ENCODE results near the gene FGGY.
A peak's percentile ranks its signal among the peaks of the same experiment; 100 is the strongest.

FGGY gene

DNA sequence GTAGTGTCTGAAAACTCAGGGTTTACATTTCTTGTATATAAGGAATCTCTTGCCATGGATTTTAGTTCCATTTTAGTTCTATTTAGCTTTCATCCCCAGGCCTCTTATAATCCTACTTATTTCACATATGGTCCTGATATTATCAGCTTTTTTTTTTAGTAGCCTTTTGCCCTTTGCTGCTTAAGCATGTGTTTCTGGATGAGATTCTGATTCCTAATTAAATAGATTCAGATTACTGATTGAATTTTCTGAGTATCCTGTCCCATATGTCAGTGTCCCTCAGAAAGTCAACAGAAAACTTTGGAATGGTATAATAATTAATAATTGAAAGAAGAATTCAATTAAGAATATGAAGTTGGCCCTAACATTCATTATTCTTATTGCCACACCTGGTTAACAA is 383.1 kb downstream of the FGGY start:
- DNase-seq (ENCODE audit: low spot score) = no peak

DNA sequence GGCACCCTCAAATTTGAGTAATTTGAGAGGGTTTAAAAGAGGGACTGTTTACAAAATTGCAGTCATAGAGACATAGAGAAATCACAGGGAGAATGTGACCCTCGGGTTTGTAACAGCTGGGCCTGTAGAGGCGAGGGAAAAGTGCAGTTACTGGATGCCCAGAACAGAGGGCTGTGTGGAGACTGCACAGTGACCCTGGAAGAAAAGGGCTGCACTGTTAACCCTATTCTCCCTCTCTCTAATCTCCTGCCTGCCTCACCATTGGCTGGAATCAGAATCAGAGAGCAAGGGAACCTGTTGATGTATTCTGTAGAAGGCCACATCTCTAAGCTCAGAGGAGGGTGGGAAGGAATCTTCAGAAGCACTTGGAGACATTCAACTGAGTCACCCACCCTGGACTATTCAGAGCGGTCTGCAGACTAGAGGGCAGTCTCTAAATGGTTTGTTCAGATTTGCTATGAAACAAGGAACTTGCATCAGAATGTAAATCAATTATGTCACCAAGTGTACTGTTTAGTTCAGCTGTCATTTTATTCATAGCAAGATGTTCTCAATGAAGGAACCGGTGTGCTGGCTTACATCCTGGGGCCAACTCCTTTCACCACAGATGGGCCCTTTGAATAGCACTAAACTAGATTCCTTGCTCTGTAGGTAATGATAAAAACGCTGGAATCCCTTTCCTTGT is 385.6 kb downstream of the FGGY start:
- DNase-seq (ENCODE audit: low spot score) = no peak

DNA sequence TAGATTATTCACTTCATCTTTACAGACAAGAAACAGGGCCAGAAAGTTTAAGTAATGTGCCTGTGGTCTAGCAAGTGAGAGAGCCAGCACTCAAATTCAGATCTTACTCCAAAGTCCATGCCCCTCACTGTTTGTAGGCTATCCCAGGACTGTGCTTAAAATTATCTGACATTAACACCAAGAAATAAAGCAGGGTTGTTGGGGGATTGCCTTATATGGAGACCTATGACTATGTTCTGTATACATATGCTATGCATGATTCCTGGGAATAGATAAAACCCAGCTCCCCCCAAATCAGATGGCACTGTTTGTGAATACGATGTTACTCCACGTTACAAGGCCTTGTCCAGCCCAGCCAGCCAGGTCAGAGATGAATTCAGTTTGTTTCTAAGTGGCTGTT is 386.3 kb downstream of the FGGY start:
- no peak for DNase-seq (ENCODE audit: low spot score)

DNA sequence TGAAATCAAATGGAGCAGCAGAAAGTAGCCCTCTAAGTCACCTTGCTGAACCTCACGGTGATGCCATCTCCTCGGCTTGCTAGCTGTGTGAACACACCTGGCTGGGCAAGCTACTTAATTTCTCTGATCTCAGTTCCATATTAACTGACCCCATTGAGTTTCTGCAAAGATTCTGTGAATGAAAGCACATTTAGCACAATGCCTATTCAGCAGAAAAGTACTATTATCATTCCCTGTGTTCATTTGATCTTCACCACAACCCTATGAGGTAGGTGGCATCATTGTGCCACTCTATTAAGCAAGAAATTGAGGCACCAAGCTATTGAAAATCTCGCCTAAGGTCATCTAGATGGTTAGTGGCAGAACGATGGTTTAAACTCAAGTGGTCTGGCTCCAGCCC is 387.8 kb downstream of the FGGY start:
- no peak for DNase-seq (ENCODE audit: low spot score)

DNA sequence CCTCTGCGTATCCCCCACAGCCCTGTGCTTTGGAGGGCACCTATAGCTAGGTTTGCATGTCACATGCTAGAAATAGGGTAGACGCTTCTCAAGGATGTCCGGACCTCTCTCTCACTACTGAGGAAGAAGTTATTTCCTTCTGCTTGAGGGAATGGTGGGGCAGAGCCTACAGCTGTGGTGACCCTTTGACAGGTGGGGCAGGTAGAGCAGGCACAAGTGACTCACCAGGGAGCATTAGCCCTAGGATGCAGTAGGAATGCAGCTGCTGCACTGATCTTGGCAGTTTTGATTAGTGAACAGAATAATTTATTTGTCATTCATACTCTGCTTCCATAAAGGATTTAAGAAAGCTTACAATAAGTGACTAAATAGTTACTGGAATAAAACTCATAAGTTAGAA is 388.2 kb downstream of the FGGY start:
- no peak for DNase-seq (ENCODE audit: low spot score)

DNA sequence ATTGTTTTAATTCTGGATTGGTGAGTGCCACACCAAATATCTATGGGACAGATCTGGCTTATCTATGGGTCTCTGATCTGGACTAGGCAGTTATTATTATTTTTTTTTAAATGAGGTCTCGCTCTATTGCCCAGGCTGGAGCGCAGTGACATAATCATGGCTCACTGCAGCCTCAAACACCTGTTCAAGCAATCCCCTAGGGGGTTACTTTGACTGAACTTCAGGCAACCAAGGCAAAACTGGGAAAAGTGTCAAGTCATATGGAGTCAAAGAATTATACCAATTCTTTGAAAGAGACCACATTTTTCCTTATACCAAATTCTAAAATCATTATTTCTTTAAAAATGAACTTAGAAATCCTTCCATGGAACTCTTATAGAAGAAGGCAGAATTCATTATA is 388.8 kb downstream of the FGGY start:
- no peak for DNase-seq (ENCODE audit: low spot score)

DNA sequence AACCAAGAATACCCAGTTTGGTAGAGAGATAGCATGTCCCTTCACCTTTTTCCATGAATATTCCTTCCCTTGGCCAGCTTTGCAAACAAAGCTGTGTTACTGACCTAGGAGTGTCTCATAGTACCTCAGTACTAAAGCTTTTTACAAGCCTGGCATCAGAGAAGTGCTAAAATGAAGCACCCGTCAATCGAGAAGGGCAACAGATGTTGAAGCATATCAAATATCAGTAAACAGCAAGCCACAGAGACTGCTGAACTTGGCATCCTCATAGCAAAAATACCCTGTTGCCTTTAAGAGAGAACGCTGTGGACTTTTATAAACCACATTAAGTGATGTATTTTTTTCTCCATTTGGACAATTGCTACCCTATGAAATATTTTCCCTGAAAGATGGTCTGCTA is 389.3 kb downstream of the FGGY start:
- DNase-seq (ENCODE audit: low spot score) = no peak

DNA sequence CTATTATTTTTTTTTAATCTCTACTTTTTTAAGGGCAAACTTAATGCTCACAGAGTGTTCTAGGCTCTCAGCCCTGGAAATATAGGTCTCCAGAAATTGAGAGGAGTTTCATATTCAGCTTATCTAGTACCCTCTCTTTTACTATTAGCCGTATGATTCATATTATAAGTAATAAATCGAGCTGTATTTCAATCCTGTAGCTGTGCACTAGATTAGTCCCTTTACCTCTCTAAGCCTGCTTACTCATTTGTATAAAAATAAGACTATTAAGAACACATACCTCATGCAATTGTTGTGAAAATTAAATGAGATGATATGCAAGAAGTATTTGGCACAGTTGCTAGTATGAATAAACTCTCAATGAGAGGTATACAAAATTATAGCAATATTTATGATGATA is 389.7 kb downstream of the FGGY start:
- DNase-seq (ENCODE audit: low spot score) = no peak

DNA sequence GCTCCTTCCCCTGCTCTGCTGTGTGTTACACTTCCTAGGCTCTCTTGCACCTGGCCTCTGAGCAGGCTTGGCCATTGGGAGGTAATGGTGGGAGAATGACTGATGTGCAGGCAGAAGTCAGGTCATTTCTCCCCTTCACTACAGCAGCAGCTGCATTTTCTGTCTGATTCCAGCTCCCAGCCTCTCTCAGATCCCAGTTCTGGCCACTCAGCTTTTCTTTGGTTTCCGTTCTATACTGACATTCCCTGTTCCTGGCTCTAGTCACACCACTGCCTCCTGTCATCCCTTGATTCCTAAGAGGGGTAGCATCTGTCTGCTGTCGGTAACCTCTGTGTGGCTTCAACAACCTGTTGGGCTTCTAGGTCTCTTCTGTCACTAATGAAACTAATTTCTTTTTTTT is 390.2 kb downstream of the FGGY start:
- DNase-seq (ENCODE audit: low spot score) = no peak

DNA sequence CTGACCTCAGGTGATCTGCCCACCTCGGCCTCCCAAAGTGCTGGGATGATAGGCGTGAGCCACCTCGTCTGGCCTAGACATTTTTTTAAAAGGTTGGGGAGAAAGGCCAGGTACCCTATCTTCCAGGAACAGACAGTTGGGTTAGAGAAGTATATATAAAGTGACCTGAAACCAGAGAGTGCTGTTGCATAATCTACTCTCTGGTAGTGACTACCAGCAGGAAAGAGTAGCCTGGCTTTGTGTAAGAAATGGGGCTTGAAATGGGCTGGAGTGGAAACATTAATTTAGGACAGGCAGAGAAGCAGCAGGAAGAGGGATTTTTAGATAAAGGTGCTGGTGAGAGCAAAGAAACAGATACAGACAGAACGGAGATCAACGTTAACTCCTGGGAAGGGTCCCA is 392.1 kb downstream of the FGGY start:
- no peak for DNase-seq (ENCODE audit: low spot score)

DNA sequence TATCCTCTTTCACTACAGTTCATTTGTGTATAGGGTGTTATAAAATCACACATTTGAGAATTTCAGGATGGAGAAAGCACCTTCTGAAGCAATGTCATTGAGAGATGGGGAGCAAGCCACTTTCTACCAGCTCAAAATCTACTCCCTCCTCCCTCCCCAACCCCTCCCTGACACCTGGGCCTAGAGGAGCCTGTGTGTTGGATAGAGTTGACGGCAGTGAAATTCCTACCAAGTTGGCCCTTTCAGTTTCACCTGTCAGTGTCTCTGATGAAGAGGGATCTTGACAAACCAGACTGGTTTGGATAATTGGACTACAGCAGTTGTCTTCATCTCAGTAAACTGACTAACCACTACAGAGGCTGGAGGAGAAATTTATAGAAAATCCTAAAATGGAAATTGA is 392.8 kb downstream of the FGGY start:
- no peak for DNase-seq (ENCODE audit: low spot score)

DNA sequence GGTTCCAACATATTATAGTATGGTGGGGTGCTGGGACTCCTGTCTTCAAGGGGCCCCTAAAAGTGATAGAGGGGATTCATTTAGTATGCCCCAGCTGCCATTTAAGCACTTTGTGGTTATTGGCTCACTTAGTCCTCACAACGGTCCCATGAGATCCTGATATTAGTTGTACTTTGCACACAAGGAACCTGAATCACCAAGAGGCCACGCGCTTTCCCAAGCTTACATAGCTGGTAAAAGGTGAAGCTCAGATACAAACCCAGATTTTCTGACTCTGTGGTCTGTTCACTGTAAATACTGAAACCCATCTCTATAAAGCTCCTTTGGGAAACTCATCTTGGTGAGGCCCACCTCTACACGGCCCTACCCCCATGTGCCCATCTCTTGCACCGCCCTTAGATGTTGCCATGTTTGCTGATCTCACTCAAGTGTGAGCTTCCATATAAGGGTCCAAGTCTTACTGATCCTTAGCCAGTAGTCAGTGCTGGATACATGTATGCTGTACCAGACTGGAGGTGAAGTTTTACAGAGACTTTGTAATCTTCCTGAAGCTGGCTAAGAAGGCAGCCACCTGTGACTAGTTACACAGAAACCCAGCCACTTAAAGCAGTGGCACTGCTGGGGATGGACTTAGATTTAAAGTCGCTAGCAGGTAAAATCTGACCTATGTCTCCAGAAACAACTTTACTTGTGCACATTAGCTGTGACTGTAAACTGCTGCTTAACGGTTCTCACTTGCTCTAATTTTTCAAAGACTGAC is 393.5 kb downstream of the FGGY start:
- no peak for DNase-seq (ENCODE audit: low spot score)

DNA sequence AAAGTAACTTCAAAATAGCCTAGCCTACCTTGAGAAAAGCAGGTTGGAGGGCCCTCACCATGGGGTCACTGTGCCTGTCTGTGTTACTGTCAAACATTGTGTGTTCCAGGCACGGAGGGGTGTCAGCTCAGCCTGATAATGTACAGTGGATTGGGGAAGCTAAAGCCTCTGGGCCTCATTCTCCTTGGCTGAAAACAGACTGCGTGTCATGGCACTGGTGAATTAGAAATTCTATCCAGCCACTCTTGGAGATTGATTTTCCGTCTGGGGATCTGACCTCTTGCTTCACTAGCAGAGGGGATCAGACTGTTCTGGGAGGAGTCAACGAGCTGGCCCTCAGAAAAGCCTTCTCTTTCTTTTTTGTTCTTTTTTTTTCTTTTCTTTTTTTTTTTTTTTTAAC is 394.4 kb downstream of the FGGY start:
- DNase-seq (ENCODE audit: low spot score) = no peak

DNA sequence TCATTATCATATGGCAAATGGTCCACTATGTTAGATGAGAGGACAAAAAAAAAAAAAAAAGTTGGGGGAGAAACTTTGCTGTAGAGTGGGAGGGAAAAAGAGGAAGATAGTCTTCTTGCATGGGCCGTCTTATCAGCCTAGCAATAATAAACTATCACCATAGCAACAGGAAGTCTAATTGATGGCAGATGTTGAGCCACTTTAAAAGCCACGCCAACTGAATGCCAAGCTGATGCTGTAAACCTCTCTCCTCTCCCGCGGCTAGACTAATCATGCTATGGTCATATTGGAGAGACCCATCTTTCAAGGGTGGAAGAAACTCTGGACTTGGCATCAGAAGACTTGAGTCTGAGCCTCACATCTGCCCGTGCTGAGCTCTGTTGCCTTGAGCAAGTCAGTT is 395.7 kb downstream of the FGGY start:
- no peak for DNase-seq (ENCODE audit: low spot score)

DNA sequence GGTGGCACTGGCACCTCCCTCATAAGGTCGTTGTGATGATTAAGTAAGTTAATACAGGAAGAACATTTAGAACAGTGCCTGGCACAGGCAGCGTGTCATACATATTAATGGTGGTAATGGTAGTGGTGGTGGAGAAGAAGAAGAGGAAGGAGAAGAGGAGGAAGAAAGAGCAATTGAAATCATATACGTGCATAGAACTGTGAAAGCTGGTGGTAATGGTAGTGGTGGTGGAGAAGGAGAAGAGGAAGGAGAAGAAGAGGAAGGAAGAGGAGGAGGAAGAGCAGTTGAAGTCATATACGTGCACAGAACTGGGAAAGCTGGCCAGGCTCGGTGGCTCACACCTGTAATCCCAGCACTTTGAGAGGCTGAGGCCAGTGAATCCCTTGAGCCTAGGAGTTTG is 396.5 kb downstream of the FGGY start:
- no peak for DNase-seq (ENCODE audit: low spot score)

DNA sequence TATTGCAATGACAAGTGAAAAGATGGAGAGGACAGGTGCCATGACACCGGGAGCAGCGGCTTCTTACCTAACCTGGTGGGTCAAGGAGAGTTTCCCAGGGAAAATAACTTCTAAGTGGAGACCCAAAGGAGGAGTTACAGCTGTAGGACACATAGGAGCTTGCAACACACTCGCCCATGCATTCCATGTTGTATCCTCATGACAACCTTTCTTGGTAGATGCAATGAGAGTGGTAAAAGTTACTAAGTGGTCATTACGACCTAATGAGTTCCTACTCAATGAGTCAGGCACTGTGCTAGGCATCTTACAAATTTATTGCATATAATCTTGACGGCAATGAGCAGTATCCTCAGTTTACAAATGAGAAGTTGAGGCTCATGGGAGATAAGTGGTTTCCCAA is 398.4 kb downstream of the FGGY start:
- DNase-seq (ENCODE audit: low spot score) = no peak

DNA sequence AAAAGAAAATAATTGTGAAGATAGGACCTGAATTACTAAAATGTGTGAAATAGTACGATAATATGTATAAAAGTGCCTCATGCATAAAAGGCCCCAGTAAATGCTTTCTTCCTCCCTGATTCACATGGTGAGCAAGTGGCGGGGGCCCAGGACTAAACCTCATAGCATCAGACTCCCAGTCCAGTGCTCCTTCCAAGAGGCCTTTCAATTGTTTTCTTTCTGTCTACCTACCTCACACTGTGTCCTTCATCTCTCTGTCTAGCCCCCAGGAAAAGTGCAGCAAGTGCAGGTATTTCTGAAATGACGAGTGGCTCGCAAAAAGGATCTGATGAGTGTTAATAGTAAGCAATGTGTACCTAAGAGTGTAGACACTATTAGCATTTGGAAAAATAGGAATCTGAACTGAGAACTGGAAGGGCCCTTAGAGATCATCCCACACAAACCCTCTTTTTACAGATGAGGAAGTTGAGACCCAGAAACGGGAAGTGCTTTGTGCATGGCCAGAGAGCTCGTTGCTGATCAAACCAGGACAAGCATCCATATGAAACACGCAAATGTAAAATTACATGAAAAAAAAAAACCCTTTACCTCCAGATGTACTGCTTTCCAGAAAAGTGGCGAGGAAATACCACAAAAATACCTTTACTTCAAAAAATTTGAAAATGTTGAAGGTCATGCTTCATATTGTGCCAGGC is 399.7 kb downstream of the FGGY start:
- no peak for DNase-seq (ENCODE audit: low spot score)

DNA sequence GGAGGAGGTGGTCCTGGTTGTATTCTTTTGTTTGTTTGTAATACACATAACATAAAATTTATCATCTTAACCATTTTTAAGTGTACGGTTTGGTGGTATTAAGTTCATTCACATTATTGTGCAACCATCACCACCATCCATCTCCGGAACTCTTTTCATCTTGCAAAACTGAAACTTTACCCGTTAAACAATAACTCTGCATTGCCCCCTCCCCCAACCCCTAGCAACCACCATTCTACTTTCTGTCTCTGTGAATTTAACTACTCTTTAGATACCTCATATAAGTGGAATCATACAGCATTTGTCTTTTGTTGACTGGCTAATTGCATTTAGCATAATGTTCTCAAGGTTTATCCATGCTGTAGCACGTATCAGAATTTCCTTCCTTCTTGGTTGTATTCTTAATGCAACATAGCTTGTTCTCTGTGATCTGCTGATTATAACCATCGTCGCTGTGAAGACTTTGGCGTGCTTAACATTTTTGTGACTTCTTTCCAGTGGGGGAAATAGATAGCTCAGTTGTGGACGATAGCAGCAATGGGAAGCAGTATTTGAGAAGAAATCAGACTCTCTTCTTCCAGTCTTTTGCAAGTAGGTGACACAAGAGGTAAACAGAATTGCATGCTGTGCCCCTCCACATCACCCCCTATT is 400.4 kb downstream of the FGGY start:
- no peak for DNase-seq (ENCODE audit: low spot score)

DNA sequence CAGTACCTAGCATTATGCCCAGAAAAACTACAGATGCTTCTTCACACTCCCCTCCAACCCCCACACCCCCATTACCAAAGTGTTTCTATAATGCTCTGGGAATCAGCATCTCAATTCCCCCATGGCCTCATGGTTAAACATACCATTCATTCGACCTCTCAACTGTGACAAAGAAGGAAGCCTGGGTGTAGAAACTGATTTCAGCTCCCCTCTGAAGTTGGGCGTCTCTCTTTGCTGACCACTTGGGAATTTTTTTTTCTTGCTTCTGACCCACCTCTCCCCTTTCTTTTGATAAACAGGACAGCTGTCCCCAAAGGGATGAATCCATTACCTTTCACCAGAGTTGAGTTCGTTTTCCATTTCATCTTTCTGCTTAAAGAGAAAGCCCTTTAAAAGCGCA is 401.5 kb downstream of the FGGY start:
- no peak for DNase-seq (ENCODE audit: low spot score)

DNA sequence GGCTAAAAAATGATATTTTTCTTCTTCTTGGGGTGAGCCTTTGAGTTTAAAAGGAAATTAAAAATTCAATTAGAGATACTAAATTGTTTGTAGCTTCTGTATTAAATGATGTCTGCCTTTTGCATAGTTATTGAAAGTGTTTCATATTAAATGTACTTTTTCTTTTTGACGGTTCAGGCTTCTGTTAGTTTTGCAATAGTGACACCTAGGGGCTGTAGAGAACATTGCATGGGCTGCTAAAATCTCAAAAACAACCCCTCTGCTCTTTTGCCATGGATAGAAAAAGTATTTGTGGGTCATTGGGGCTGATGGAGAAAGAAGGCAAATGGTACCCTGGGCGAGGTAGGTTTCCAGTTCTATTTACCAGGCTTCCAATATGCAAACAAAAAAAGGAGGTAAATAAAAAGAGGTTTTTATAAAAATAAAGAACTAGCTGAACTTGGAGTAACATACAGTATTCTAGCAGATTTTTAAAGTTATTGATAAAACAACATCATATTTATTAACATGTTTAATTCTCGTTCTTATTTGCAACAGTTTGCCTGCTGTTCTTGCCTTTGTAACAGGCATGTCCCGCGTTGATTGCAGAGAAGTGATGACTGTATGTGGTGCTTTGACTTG is 402.4 kb downstream of the FGGY start:
- DNase-seq (ENCODE audit: low spot score) = peak; percentile 62

DNA sequence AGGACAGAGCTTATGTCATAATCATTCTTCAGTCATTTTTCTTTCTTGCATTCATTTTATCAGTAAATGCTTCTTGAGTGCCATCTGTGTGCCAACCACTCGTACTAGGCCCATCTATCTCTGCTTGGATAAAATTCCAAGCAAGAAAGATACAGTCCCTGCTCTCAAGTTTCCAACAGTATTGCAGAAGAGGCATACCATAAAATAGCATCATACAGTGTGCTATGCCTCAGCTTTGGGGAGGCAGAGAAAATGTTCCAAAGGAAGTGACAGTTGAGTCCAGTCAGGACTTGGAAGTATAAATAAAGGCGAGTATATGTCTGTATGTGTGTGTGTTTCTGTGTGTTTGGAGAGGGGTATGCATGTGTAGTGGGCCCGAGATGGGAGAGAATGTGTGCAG is 404.5 kb downstream of the FGGY start:
- no peak for DNase-seq (ENCODE audit: low spot score)

DNA sequence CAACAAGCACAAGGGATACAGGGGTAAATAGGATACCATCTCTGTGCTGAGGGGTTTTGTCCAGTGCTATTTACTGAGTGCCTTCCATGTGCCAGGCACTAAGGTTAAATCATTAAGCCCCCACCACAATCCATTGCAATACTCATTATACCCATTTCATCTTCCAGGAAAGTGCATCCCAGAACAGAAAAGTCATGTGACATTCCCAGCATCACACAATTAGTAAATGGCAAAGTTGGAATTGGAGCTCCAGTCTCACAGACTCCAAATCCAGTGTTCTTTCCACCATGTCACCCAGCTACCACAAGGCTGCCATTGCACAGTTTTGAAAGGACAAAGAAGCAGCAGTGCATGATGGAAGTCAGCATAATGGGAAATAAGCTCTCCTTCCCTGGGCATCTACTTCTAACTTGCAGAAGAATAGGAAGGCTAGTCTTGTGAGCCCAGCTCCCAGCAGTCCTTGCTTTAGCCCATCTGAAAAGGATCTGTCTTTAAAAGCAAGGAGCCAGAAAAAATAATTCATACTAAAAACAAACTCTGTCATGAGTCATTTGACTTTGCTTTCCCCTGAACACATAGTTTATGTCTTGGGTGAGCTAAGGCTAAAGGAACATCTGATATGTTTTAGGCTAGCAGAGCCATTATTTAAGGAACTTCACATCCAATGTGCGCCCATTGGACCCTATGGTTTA is 406.5 kb downstream of the FGGY start:
- DNase-seq (ENCODE audit: low spot score) = no peak
